Hepatocyte (in vitro differentiated cells): ENCODE measurements around the gene PLEKHM3. TPM values are rescaled to one million over a fixed set of nuclear protein-coding genes. Genes with fewer than 3 reads are reported as not detected.

Source experiments
- DNase-seq: peaks from one replicate; pipeline ENCODE4 v3.0.0-alpha.2; 2016; ENCODE audit warnings: low spot score
- H2AFZ ChIP-seq: fragments of 200-600 bp; sonication (generic); 2 replicates; pipeline ENCODE4 v1.6.0; 2016; ENCODE audit warnings: antibody characterized with exemption, mild to moderate bottlenecking
- H3K27ac ChIP-seq: fragments of 200-600 bp; sonication (generic); 2 replicates; pipeline ENCODE4 v1.5.1; 2016; ENCODE audit warnings: mild to moderate bottlenecking
- H3K27me3 ChIP-seq: fragments of 200-600 bp; sonication (generic); 2 replicates; pipeline ENCODE4 v1.6.1; 2016
- H3K36me3 ChIP-seq: fragments of 200-600 bp; sonication (generic); replicated peaks from 2 replicates; pipeline ENCODE4 v1.5.1; 2016; ENCODE audit warnings: low read depth; ENCODE audit not compliant: insufficient read depth
- H3K4me1 ChIP-seq: fragments of 200-600 bp; sonication (generic); 2 replicates; pipeline ENCODE4 v1.5.1; 2016; ENCODE audit warnings: mild to moderate bottlenecking, moderate library complexity; ENCODE audit not compliant: insufficient read depth
- H3K4me2 ChIP-seq: fragments of 200-600 bp; sonication (generic); 2 replicates; pipeline ENCODE4 v1.6.0; 2016
- H3K4me3 ChIP-seq: fragments of 200-600 bp; sonication (generic); 2 replicates; pipeline ENCODE4 v1.5.1; 2016; ENCODE audit warnings: mild to moderate bottlenecking
- H3K79me2 ChIP-seq: fragments of 200-600 bp; sonication (generic); 2 replicates; pipeline ENCODE4 v1.6.0; 2017; ENCODE audit warnings: mild to moderate bottlenecking
- H3K9me2 ChIP-seq: fragments of 200-600 bp; sonication (generic); replicated peaks from 2 replicates; pipeline ENCODE4 v1.6.0; 2017; ENCODE audit warnings: mild to moderate bottlenecking; ENCODE audit not compliant: insufficient read depth
- H3K9me3 ChIP-seq: fragments of 200-600 bp; sonication (generic); 2 replicates; pipeline ENCODE4 v1.5.1; 2016; ENCODE audit warnings: low read depth, mild to moderate bottlenecking
- H4K20me1 ChIP-seq: fragments of 200-600 bp; sonication (generic); 2 replicates; pipeline ENCODE4 v1.6.0; 2016; ENCODE audit warnings: mild to moderate bottlenecking; ENCODE audit not compliant: insufficient read depth, poor library complexity, severe bottlenecking
- EZH2 ChIP-seq: fragments of 200-600 bp; sonication (generic); IDR thresholded peaks from 2 replicates; pipeline ENCODE4 v1.6.1; 2016; ENCODE audit warnings: antibody characterized with exemption, mild to moderate bottlenecking, borderline replicate concordance
- EZH2phosphoT487 ChIP-seq: fragments of 200-600 bp; sonication (generic); IDR thresholded peaks from one replicate; pipeline ENCODE4 v1.6.1; 2018; ENCODE audit warnings: antibody characterized with exemption, mild to moderate bottlenecking, low read depth, moderate library complexity; ENCODE audit not compliant: unreplicated experiment, severe bottlenecking
- WGBS: methylation state at CpG from one replicate; pipeline ENCODE4 v1.1.6; 2016; ENCODE audit warnings: low lambda C conversion rate; ENCODE audit errors: missing lambda C conversion rate; 5-methylcytosine and 5-hydroxymethylcytosine counted together
- polyA plus RNA-seq: library from polyadenylated mRNA; unstranded; fragments of >200 nt; fragmentation: Nextera tagmentation; extraction: Ambion mirVana; gene quantifications from 2 replicates; pipeline ENCODE4 v1.2.1, GENCODE V29; 2016
- total RNA-seq: library from RNA; depleted of rRNA; stranded (reverse); fragments of >200 nt; gene quantifications from 2 replicates; pipeline ENCODE4 v1.2.3, GENCODE V29; 2014
- TF ChIP-seq, protein P1 (sequence below): fragments of 200-600 bp; sonication (generic); IDR thresholded peaks from 2 replicates; pipeline ENCODE4 v1.5.1; 2016; ENCODE audit warnings: antibody characterized with exemption, mild to moderate bottlenecking; ENCODE audit not compliant: poor library complexity

Gene PLEKHM3
- total and polyA plus RNA-seq, 2 experiments from 2014 or later, result 4.2 to 11.1 TPM

DNA sequence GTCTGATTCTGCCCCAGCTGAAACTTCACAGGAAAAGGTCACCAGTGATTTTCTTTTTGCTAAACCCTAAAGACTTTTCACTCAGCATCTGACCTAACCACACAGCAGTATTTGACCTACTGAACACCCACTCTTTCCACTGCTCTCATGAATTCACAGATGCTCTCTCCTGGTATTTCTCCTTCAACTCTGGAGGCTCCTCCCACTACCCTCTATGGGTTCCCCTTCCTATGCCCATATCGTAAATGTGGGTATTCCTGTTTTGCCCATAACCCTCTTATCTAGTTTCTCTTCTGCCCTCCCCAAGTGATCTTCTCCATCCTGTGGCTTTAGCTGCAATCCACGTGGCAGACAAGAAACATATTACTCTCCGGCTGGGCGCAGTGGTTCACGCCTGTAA is 7.6 kb downstream of the PLEKHM3 start:
- WGBS, result 92% methylated on average over 5 of the region's 5 CpGs

DNA sequence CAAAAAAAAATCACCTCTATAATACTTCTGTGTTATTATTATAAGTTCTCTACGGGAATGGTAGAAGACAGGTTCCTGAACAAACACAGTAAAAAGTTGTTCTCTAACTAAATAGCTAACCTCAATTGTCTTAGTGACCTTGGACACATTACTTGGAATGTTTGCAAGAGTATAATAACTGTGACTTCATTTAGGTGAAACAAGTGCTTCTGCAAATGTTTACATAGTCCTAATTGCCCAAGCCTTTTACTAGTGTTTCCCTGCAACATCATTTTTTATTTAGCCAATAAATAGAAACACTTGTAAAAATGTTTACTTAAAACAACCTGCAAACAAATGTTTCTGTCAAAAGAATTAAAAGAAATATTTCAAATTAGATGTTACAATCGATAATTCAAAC is 9.9 kb downstream of the PLEKHM3 start:
- 30% methylated on average over 2 of the region's 2 CpGs for WGBS
- no peaks in the 10 kb centered on the region for H4K20me1 ChIP-seq
- no peak overlapping the region for H3K4me3 ChIP-seq
- H3K27ac ChIP-seq, result peak overlapping the region; percentile 38
- H3K4me1 ChIP-seq, result peaks cover 27% of the 10 kb centered on the region
- H3K79me2 ChIP-seq, result peaks cover 26% of the 10 kb centered on the region
- peak; percentile 19 for DNase-seq
- no peaks in the 10 kb centered on the region for H3K9me2 ChIP-seq
- no peaks in the 10 kb centered on the region for H3K36me3 ChIP-seq
- no peaks in the 10 kb centered on the region for H3K9me3 ChIP-seq
- H3K27me3 ChIP-seq, result no peaks in the 10 kb centered on the region
- no peak overlapping the region for H3K4me2 ChIP-seq
- TF ChIP-seq EZH2 (no peak), EZH2phosphoT487 (no peak)
- TF ChIP-seq, protein P1, sequence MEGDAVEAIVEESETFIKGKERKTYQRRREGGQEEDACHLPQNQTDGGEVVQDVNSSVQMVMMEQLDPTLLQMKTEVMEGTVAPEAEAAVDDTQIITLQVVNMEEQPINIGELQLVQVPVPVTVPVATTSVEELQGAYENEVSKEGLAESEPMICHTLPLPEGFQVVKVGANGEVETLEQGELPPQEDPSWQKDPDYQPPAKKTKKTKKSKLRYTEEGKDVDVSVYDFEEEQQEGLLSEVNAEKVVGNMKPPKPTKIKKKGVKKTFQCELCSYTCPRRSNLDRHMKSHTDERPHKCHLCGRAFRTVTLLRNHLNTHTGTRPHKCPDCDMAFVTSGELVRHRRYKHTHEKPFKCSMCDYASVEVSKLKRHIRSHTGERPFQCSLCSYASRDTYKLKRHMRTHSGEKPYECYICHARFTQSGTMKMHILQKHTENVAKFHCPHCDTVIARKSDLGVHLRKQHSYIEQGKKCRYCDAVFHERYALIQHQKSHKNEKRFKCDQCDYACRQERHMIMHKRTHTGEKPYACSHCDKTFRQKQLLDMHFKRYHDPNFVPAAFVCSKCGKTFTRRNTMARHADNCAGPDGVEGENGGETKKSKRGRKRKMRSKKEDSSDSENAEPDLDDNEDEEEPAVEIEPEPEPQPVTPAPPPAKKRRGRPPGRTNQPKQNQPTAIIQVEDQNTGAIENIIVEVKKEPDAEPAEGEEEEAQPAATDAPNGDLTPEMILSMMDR, result no peak
- H2AFZ ChIP-seq, result no peak overlapping the region

More for the DNA sequence above, 7.6 kb downstream of the PLEKHM3 start:
- Histone ChIP-seq H3K27ac (no peak overlapping the region), H3K4me2 (no peak overlapping the region), H3K36me3 (no peaks in the 10 kb centered on the region), H4K20me1 (no peaks in the 10 kb centered on the region), H3K9me3 (no peaks in the 10 kb centered on the region), H3K27me3 (no peaks in the 10 kb centered on the region), H2AFZ (no peak overlapping the region), H3K4me3 (no peak overlapping the region), H3K79me2 (peaks cover 36% of the 10 kb centered on the region), H3K4me1 (peaks cover 28% of the 10 kb centered on the region), H3K9me2 (no peaks in the 10 kb centered on the region)
- no peak for DNase-seq
- no peak for TF ChIP-seq EZH2phosphoT487

DNA sequence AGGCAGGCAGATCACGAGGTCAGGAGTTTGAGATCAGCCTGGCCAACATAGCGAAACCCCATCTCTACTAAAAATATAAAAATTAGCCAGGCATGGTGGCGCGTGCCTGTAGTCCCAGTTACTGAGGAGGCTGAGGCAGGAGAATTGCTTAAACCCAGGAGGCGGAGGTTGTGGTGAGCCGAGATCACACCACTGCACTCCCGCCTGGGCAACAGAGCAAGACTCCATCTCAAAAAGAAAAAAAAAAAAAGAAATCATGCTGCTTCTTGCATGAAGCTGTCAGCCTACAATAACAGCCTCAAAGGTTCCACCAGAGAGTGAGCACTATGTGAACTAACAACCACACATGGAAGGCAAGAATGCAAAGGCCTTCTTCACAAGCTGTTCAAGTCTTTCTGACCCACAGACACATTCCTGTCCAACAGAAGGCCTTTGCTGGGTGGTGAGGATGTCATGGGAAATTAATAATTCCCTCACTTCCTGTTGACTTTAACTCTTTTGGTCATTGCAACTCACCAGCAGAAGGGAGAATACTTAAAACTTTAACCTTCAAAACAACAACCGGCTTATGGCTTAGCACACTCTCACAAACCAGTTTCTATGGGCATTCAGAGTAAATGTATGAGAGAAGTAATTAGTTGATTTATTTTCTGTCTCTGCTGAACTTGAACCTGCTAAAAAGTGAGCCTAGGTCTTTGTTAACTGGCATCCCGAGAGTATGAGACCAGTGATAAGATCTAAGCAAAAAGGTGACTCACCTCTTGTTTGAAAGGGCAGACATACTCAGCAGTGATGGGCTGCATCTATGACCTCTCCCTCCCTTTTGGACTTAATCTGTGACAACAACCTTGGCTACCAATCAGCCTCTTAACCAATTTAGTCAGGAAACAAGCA is 11.8 kb downstream of the PLEKHM3 start:
- peak; percentile 23 for DNase-seq
- no peaks in the 10 kb centered on the region for H3K9me3 ChIP-seq
- peaks cover 24% of the 10 kb centered on the region for H3K4me1 ChIP-seq
- H3K27ac ChIP-seq, result peak overlapping the region; percentile 38
- 84% methylated on average over 9 of the region's 9 CpGs for WGBS
- H3K9me2 ChIP-seq, result no peaks in the 10 kb centered on the region
- no peak overlapping the region for H3K4me2 ChIP-seq
- no peak overlapping the region for H3K4me3 ChIP-seq
- H3K36me3 ChIP-seq, result no peaks in the 10 kb centered on the region
- H2AFZ ChIP-seq, result no peak overlapping the region
- no peaks in the 10 kb centered on the region for H4K20me1 ChIP-seq
- peaks cover 26% of the 10 kb centered on the region for H3K79me2 ChIP-seq
- no peaks in the 10 kb centered on the region for H3K27me3 ChIP-seq
- TF ChIP-seq, protein P1, result no peak
- TF ChIP-seq EZH2phosphoT487 (no peak), EZH2 (no peak)

DNA sequence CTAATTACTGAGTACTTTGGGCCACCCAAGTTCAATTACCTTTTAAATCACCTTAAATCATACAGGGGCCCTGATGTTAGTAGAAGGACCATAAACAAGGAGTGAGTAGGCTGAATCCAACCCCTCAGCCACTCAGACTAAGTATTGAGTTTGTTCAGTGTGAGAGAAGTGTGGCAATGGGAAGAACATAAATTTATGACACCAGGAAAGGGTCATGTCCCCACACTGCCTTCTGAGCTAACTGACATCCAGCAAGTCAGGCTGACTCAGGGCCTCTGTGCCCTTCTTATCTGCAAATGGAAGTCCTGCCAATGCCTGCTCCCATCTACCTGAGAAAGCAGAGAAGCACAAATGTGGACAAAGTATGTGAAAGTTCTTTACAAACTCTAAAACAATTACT is 12.9 kb downstream of the PLEKHM3 start:
- H3K9me2 ChIP-seq, result no peaks in the 10 kb centered on the region
- peaks cover 24% of the 10 kb centered on the region for H3K4me1 ChIP-seq
- DNase-seq, result peak; percentile 61
- H4K20me1 ChIP-seq, result no peaks in the 10 kb centered on the region
- no peaks in the 10 kb centered on the region for H3K9me3 ChIP-seq
- H3K36me3 ChIP-seq, result no peaks in the 10 kb centered on the region
- H3K27me3 ChIP-seq, result no peaks in the 10 kb centered on the region
- peak overlapping the region; percentile 38 for H3K27ac ChIP-seq
- TF ChIP-seq EZH2 (no peak), EZH2phosphoT487 (no peak)
- TF ChIP-seq, protein P1, result no peak
- H3K4me3 ChIP-seq, result no peak overlapping the region
- peaks cover 32% of the 10 kb centered on the region for H3K79me2 ChIP-seq
- no peak overlapping the region for H2AFZ ChIP-seq
- H3K4me2 ChIP-seq, result no peak overlapping the region
